GM21723 (cell line): ENCODE results near the gene DHRS4.

Experiments used
- ATAC-seq: cut with Tn5 transposase; IDR thresholded peaks from one replicate; pipeline ENCODE4 v1.9.1; 2021; ENCODE audit warnings: mild to moderate bottlenecking, moderate library complexity; ENCODE audit not compliant: unreplicated experiment

DHRS4 gene

DNA sequence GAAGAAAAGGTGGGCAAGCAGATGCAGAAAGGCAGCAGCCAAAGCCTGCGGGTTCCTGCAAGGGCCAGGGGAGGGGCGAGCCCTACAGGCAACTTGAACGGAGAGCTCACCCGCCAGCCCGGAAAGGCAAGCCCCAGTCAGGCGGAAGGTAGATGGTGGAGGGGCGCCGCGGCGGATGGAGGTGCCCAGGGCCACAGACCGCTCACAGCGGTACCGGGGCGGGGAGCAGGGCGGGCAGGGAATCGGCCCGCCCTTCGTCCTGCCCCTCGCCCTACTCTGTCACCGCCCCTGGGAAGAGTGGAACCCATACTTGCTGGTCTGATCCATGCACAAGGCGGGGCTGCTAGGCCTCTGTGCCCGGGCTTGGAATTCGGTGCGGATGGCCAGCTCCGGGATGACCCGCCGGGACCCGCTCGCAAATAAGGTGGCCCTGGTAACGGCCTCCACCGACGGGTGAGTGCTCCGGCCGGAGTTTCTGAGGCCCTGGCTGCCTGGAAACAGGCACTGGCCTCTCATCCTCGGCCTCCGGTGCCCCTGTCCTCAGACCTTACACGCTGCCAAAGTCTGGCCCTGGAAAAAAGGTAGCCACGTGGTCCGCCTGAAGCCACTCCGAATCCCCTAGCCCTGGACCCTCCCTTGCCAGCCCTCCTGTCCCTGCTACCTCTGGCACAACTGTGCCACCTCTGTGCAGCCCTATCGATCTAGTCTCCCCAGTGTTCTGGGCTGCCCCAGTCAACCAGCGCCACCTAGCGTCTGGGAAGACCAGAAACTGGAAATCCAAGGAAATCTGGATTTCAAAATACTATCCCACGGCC is at the start of gene DHRS4:
DHRS4 (plus strand) TSS at position 307 of the 815 bp plus-strand sequence; CDS start at position 326, 19 bp downstream.
- ATAC-seq, result peak; percentile 93

- no peak for ATAC-seq
Observed at GRCh38 chr14:23910101-23910875, 43.3 kb upstream of the DHRS4 start.

- ATAC-seq, result no peak
Observed at GRCh38 chr14:23910876-23911210, 42.7 kb upstream of the DHRS4 start.

GRCh38 chr14:23915559-23915958 is 38.0 kb upstream of the DHRS4 start:
- no peak for ATAC-seq

- ATAC-seq, result no peak
Observed at GRCh38 chr14:23916004-23916403, 37.6 kb upstream of the DHRS4 start.

GRCh38 chr14:23916446-23916845 is 37.1 kb upstream of the DHRS4 start:
- ATAC-seq, result no peak

DNA sequence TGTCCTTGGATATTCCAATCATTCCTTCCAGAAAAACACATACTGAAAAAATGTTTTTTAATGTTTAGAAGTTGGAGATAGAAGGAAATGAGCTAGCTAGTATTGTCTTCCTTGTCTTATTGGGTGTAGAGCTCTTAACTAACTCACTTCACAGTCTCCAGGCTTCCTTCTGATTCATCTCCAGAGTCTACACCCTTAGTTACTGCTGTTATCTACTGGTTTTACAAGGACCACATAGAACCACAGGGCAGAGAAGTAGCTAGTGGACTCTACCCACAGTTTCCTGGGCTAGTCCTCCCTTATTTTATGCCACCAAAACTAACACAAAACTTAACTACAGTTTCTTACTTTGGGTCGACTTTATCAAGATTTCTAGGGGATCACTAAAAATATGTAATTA is 31.0 kb upstream of the DHRS4 start:
- no peak for ATAC-seq

DNA sequence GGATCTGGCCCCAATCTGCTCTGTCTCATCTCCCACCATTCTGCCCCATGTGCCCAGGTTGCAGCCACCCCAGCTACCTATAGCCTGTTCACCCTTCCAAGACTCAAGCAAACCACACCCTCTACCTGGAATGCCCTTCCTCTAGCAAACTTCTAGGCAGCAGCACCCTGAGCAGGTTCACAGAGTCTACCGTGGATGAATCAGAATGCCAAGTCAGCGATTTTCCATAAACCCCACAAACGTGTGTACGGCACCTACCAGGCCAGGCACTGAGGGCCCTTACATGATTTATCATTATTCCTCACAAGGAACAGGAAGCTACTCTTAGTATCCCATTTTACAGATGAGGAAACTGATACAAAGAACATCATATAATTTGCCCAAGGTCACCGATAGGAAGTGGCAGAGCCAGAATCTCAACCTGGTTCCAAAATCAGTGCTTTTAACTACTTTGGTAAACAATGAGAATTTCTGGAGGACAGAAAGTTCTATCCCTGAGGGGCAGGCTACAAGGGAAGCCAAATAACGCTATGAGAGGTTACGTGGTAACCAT is 28.0 kb upstream of the DHRS4 start:
- ATAC-seq, result no peak

DNA sequence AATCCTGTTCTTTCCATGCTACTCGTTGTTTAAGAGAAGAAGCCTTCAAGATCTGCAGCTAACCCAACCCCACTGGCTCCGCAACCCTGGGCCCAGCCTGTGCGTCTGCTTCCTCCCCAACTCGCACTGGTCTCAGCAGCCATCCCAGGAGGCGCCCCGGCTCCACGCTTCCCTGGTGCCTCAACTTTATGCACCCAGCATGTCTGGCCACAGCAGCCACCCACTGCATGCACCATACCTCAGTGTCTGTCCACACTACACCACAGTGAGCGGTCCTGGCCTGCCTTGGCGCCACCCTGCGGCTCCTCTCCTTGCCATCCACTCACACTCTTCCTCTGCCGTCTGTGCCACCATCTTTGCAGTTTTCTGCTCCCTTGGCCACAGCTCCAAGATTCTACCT is 27.0 kb upstream of the DHRS4 start:
- ATAC-seq, result no peak

GRCh38 chr14:23929136-23929535 is 24.4 kb upstream of the DHRS4 start:
- ATAC-seq, result no peak

GRCh38 chr14:23929822-23930294 is 23.7 kb upstream of the DHRS4 start:
- ATAC-seq, result no peak

- no peak for ATAC-seq
Observed at GRCh38 chr14:23930742-23931141, 22.8 kb upstream of the DHRS4 start.

DNA sequence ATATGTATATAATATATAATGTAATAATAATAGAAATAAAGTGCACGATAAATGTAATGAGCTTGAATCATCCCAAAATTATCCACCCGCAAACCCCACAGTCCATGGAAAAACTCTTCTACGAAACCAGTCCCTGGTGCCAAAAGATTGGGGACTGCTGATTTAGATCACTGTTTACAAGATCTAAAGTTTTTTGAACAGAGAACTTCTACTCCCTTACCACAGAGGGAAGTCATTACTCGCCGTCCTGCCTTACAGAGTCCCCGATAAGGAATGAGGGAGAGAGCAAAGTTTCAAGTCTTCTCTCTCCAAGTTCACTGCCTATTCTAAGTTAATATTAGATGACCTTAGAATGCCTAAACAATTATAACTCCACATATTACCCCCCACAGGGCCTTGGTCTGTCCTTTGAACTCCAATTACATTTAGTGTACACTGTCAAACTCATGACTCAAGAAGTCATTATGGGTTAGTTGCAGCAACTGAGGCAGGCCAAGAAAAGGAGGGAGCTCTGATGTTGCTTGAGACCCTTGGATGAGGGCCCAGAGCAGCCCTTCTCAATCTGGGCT is 21.8 kb upstream of the DHRS4 start:
- ATAC-seq, result no peak

GRCh38 chr14:23932639-23933038 is 20.9 kb upstream of the DHRS4 start:
- ATAC-seq, result no peak

- ATAC-seq, result no peak
Observed at GRCh38 chr14:23933108-23933741, 20.3 kb upstream of the DHRS4 start.

DNA sequence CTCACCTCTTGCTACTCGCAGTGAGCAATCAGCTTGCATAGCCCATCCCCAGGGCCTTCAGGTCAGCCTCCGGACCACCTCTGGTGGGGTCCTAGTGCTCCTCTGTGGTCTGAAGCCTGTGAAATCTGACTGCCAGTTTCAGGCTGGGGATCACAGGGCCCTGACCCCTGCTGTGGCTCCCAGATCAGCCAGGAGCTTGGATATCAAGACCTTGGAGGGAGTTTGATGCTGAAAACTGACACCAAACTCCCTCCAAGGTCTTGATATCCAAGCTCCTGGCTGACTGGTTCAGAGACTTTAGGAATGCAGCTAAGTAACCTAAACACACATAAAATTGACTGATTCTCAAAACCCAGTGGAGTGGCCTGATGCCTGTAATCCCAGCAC is 19.8 kb upstream of the DHRS4 start:
- ATAC-seq, result no peak

GRCh38 chr14:23935158-23935557 is 18.4 kb upstream of the DHRS4 start:
- no peak for ATAC-seq

- no peak for ATAC-seq
Observed at GRCh38 chr14:23936084-23936829, 17.3 kb upstream of the DHRS4 start.

GRCh38 chr14:23937203-23937602 is 16.4 kb upstream of the DHRS4 start:
- no peak for ATAC-seq

- ATAC-seq, result no peak
Observed at GRCh38 chr14:23938823-23939222, 14.7 kb upstream of the DHRS4 start.
